Fibroblast of lung (primary cell): ENCODE results near the gene DHRS4L2. TPM values are rescaled to one million over a fixed set of nuclear protein-coding genes. Genes with fewer than 3 reads are reported as not detected.
A peak's percentile ranks its signal among the peaks of the same experiment; 100 is the strongest.
"Not testable (repeated sequence)": the region's sequence is repeated elsewhere in the genome, so short reads cannot be mapped to it uniquely, and the experiment has no call there.

Experiments used
- DNase-seq, 2 donors: peaks; one replicate each; pipeline versions ENCODE4 v3.0.0 to v3.0.0-alpha.2; 2010; ENCODE audit warnings: low read depth in 2 of 2
- H2AFZ ChIP-seq: 2 replicates; pipeline ENCODE4 v1.5.1; 2012; ENCODE audit warnings: low read length, control low read depth, inconsistent platforms
- H3K27ac ChIP-seq: 2 replicates; pipeline ENCODE4 v1.5.1; 2011; ENCODE audit warnings: low read length, control low read depth; ENCODE audit not compliant: insufficient read depth
- H3K27me3 ChIP-seq: 2 replicates; pipeline ENCODE4 v1.5.1; 2011; ENCODE audit warnings: mild to moderate bottlenecking, low read length; ENCODE audit not compliant: control insufficient read depth, insufficient read depth
- H3K36me3 ChIP-seq: 2 replicates; pipeline ENCODE4 v1.5.1; 2011; ENCODE audit warnings: low read length; ENCODE audit not compliant: control insufficient read depth, insufficient read depth
- H3K4me1 ChIP-seq: 2 replicates; pipeline ENCODE4 v1.5.1; 2011; ENCODE audit warnings: low read length; ENCODE audit not compliant: control insufficient read depth, insufficient read depth; ENCODE audit errors: extremely low read depth
- H3K4me2 ChIP-seq: 2 replicates; pipeline ENCODE4 v1.5.1; 2011; ENCODE audit warnings: low read length, control low read depth; ENCODE audit not compliant: insufficient read depth; ENCODE audit errors: extremely low read depth
- H3K4me3 ChIP-seq, 4 experiments: fragments of 200-600 bp in 1 of 4; sonication (generic) in 1 of 4; replicated peaks in 1 of 4; 2 replicates each; pipeline ENCODE4 v1.5.1; 2011 to 2016; ENCODE audit warnings: low read length in 4 of 4, low read depth in 3 of 4, mild to moderate bottlenecking in 3 of 4, control low read depth in 2 of 4, inconsistent platforms in 1 of 4, mixed read lengths in 1 of 4; ENCODE audit not compliant: insufficient read depth in 1 of 4; ENCODE audit errors: control extremely low read depth in 1 of 4
- H3K79me2 ChIP-seq: 2 replicates; pipeline ENCODE4 v1.5.1; 2012; ENCODE audit warnings: mild to moderate bottlenecking, low read length, inconsistent platforms; ENCODE audit not compliant: control insufficient read depth, insufficient read depth
- H3K9ac ChIP-seq: 2 replicates; pipeline ENCODE4 v1.5.1; 2011; ENCODE audit warnings: mild to moderate bottlenecking, low read length, control low read depth; ENCODE audit not compliant: insufficient read depth
- H3K9me3 ChIP-seq: 2 replicates; pipeline ENCODE4 v1.5.1; 2012; ENCODE audit warnings: low read depth, low read length; ENCODE audit not compliant: control insufficient read depth, insufficient read depth
- H4K20me1 ChIP-seq: 2 replicates; pipeline ENCODE4 v1.5.1; 2011; ENCODE audit warnings: low read length; ENCODE audit not compliant: control insufficient read depth, insufficient read depth; ENCODE audit errors: extremely low read depth
- CTCF ChIP-seq, 2 donors: IDR thresholded peaks in 1 of 2; conservative IDR thresholded peaks in 1 of 2; 1 replicate in 1 of 2; 2 replicates in 1 of 2; pipeline ENCODE4 v1.5.1; 2011 to 2012; ENCODE audit warnings: low read length in 2 of 2, control low read depth in 1 of 2, inconsistent platforms in 1 of 2, low read depth in 1 of 2, mild to moderate bottlenecking in 1 of 2
- EZH2 ChIP-seq: IDR thresholded peaks from 2 replicates; pipeline ENCODE4 v1.5.1; 2012; ENCODE audit warnings: low read length, control low read depth, mild to moderate bottlenecking; ENCODE audit errors: missing control alignments
- polyA plus RNA-seq, 2 donors: library from polyadenylated mRNA; depleted of rRNA in 1 of 2; stranded (reverse) in 1 of 2; unstranded in 1 of 2; fragments of >200 nt; gene quantifications; 2 replicates each; pipeline ENCODE4 v1.2.1, GENCODE V29; 2011 to 2012; ENCODE audit warnings: missing spikeins in 1 of 2
- total RNA-seq: library from RNA; depleted of rRNA; stranded (reverse); fragments of >200 nt; gene quantifications from 2 replicates; pipeline ENCODE4 v1.2.1, GENCODE V29; 2014

The DHRS4L2 gene
- total and polyA plus RNA-seq, 2 donors (not counting 1 experiment from before 2014, with no cell fraction given) = 12.7 to 16.7 TPM

GRCh38 chr14:24024939-24025418, 36.2 kb downstream of the DHRS4L2 start:
- H3K4me3 ChIP-seq, H2AFZ ChIP-seq, H3K27me3 ChIP-seq, H3K4me1 ChIP-seq, H3K4me2 ChIP-seq, DNase-seq, H3K9me3 ChIP-seq, H3K9ac ChIP-seq, H3K27ac ChIP-seq, H3K79me2 ChIP-seq, H3K36me3 ChIP-seq, H4K20me1 ChIP-seq: not testable (repeated sequence)

- H3K4me2 ChIP-seq, H2AFZ ChIP-seq, H3K79me2 ChIP-seq, H3K36me3 ChIP-seq, H3K9ac ChIP-seq, H3K27me3 ChIP-seq, H3K27ac ChIP-seq, H3K9me3 ChIP-seq, DNase-seq, H4K20me1 ChIP-seq, H3K4me3 ChIP-seq, H3K4me1 ChIP-seq: not testable (repeated sequence)
Measured at GRCh38 chr14:24029687-24030086, 41.0 kb downstream of the DHRS4L2 start.

- H3K4me2 ChIP-seq, H3K4me3 ChIP-seq, H3K36me3 ChIP-seq, H3K9ac ChIP-seq, H4K20me1 ChIP-seq, H3K79me2 ChIP-seq, H2AFZ ChIP-seq, DNase-seq, H3K4me1 ChIP-seq, H3K27me3 ChIP-seq, H3K9me3 ChIP-seq, H3K27ac ChIP-seq: not testable (repeated sequence)
Measured at GRCh38 chr14:24031331-24031730, 42.6 kb downstream of the DHRS4L2 start.

- H2AFZ ChIP-seq = no peak overlapping the region
- no peak overlapping the region for H3K4me2 ChIP-seq
- H4K20me1 ChIP-seq = no peaks in the 10 kb centered on the region
- H3K36me3 ChIP-seq = no peaks in the 10 kb centered on the region
- H3K79me2 ChIP-seq = no peaks in the 10 kb centered on the region
- H3K4me3 ChIP-seq = no peak overlapping the region
- DNase-seq = peak; percentile 69 to 83
- H3K4me1 ChIP-seq = peaks cover 4% of the 10 kb centered on the region
- TF ChIP-seq CTCF (conservative IDR thresholded peaks at IDR 0.05 in 1 of 2, IDR thresholded peaks at IDR 0.05 in 1 of 2; ENCODE audit: low read depth in 1 of 2, low read length in 2 of 2) (no peak), EZH2 (no peak)
- H3K9me3 ChIP-seq = no peaks in the 10 kb centered on the region
- no peak overlapping the region for H3K27ac ChIP-seq
- H3K27me3 ChIP-seq = no peaks in the 10 kb centered on the region
- H3K9ac ChIP-seq = no peak overlapping the region
Measured at GRCh38 chr14:24032727-24033418, 44.1 kb downstream of the DHRS4L2 start.

GRCh38 chr14:24035769-24036168, 47.0 kb downstream of the DHRS4L2 start:
- H4K20me1 ChIP-seq, H3K36me3 ChIP-seq, H3K27ac ChIP-seq, H3K27me3 ChIP-seq, H3K4me1 ChIP-seq, DNase-seq, H3K79me2 ChIP-seq, H3K9me3 ChIP-seq, H3K9ac ChIP-seq, H2AFZ ChIP-seq: not testable (repeated sequence)
- H3K4me3 ChIP-seq = peak overlapping the region in 1 of 4 experiments; percentile 60
- peak overlapping the region; percentile 13 for H3K4me2 ChIP-seq
